Renal pelvis (tissue), 4 donors: ENCODE data around the gene CCDC148. TPM values are rescaled to one million over a fixed set of nuclear protein-coding genes. Genes with fewer than 3 reads are reported as not detected.
"Not testable (repeated sequence)": the region's sequence is repeated elsewhere in the genome, so short reads cannot be mapped to it uniquely, and the experiment has no call there.

Source experiments
- DNase-seq: peaks from one replicate; pipeline ENCODE4 v3.0.0-alpha.2; 2013
- polyA plus RNA-seq, 3 donors: library from polyadenylated mRNA; unstranded; fragments of 120-200 nt; gene quantifications; one replicate each; pipeline ENCODE4 v1.2.1, GENCODE V29; 2013; ENCODE audit not compliant: insufficient read length in 3 of 3

CCDC148 gene
- polyA plus RNA-seq, 3 donors = 7.3 to 12.8 (median 11.1) TPM

GRCh38 chr2:158484892-158485556, 28.5 kb upstream of the CCDC148 start:
- DNase-seq = no peak

DNA sequence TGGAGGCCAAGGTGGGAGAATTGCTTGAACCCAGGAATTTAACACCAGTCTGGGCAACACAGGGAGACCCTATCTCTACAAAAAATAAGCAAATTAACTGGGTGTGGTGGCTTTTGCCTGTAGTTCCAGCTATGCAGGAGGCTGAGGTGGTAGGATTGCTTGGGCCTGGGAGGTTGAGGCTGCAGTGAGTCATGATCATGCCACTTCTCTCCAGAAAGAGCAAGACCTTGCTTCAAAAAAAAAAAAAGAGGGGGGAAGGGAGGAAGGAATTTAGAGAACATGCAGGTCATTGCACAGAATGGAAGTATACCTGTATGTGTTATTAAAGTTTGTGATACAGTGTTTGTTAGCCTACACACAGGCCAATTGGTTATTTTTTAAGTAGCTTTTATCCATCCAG, 26.0 kb upstream of the CCDC148 start:
- no peak for DNase-seq

GRCh38 chr2:158481116-158481515, 24.6 kb upstream of the CCDC148 start:
- no peak for DNase-seq

DNA sequence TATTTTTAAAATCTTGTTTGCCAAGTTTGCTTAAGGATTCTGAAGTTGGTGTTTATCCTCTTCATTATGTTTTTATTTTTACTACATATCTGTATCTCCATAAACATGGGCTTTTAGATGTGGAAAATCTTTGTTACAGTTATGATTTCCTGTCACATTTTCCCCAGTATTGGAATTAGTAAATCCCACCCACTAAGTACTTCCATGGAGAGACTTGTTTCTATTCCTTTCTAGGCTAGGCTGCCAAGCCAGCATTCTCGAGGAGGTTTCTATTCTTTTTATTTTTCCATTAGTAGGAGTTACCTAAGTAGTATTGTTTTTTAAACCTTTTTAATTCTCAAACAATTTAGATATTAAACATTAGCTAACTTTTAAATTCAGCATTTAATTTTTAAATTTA, 22.3 kb upstream of the CCDC148 start:
- DNase-seq = no peak

DNA sequence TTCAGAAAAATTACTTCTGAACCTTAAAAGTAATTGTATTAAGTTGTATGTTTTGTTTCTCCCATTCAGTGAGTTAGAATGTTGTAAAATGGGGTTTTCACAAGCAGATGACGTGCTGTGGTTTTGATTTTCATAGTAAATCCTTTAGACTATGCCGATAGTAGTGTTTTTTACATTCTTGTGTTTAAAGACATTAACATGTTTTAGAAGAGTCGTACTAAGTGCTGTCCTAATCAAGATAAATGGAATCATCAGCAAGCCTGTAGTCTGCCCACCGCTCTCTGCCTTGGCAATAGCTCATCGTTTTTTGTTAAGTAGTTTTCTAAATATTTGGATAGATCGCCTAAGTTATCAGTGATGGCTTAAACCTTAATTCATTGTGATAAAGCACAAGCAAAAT, 21.7 kb upstream of the CCDC148 start:
- no peak for DNase-seq

- DNase-seq = no peak
These were observed 20.6 kb upstream of the CCDC148 start for GRCh38 chr2:158477202-158477601.

- not testable (repeated sequence) for DNase-seq
These were observed 18.0 kb upstream of the CCDC148 start for GRCh38 chr2:158474526-158475011.

DNA sequence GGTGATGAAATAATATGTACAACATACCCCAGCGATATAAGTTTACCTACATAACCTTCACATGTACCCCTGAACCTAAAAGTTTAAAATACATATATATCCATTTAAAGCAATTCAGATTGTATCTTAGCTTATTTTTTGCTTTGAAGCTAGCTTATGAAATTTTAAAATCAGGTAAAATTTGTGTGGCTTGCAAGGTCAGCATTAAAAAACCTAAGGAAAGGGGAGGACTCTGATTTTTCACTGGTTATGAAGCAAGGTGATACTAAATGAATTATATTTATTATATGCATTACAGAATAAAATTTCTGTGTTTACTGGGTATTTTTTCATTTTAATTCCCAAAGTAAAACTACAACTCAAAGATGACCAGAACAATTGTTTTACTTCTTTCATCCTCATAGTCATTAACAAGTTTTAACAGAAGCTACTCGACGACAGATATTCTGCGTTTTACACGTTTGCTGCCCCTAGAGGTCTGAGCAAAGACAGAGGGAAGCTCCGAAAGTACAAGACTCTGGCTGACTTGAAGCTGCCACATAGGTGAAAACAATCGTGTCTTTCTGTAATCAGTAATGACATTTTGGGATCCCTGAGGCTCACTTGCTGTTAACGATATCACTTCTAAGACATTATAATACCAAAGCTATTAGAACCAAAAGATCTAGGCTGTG, 17.3 kb upstream of the CCDC148 start:
- no peak for DNase-seq

DNA sequence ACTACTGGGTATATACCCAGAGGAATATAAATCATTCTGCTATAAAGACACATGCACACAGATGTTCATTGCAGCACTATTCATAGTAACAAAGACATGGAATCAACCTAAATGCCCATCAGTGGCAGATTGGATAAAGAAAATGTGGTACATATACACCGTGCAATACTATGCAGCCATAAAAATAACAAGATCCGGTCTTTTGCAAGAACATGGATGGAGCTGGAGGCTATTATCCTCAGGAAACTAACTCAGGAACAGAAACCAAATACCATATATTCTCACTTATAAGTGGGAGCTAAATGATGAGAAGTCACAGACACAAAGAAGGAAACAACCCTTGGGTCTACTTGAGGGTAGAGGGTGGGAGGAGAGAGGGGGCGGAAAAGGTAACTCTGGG, 16.7 kb upstream of the CCDC148 start:
- not testable (repeated sequence) for DNase-seq

GRCh38 chr2:158472829-158473228, 16.3 kb upstream of the CCDC148 start:
- DNase-seq = not testable (repeated sequence)

DNA sequence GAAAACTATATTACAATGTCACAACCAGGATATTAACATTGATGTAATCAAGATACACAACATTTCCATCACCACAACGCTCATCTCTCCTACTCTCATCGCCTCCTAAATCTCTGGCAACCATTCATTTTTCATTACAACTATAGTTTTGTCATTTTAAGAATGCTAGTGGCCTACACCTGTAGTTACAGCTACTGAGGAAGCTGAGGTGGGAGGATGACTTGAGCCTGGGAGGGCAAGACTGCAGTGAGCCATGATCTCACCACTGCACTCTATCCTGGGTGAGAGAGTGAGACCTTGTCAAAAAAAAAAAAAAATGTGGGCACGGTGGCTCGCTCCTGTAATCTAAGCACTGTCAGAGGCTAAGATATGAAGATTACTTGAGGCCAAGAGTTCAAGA, 10.7 kb upstream of the CCDC148 start:
- DNase-seq = no peak

- DNase-seq = no peak
These were observed 8.1 kb upstream of the CCDC148 start for GRCh38 chr2:158464426-158465281.

DNA sequence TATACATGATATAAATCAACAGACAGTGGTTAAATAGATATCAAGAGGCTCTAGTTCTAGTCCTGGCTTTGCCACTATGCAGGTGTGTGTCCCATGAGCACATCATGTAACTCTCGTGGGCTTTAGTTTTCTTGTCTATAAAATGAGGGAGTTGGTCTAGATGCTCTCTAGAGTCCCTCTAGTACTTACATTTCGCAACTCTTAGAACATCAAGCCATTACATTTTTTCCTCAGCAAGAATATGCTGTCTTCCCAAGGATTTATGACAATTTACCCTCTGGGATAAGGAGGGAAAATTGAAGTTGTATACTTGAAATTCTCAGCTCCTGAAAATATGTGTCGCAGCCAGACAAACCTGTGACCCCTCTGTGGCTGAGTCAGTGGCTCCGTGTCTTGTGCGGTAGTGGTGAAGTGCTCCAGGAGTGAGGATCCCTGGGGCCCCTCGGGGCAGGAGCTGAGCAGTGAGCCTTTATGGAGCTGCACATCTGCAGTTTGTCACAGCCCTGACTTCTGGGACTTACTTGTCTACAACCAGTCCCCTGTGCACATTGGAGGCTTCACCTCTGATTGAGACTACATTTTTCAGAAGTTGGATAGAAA, 7.0 kb upstream of the CCDC148 start:
- DNase-seq = no peak

DNA sequence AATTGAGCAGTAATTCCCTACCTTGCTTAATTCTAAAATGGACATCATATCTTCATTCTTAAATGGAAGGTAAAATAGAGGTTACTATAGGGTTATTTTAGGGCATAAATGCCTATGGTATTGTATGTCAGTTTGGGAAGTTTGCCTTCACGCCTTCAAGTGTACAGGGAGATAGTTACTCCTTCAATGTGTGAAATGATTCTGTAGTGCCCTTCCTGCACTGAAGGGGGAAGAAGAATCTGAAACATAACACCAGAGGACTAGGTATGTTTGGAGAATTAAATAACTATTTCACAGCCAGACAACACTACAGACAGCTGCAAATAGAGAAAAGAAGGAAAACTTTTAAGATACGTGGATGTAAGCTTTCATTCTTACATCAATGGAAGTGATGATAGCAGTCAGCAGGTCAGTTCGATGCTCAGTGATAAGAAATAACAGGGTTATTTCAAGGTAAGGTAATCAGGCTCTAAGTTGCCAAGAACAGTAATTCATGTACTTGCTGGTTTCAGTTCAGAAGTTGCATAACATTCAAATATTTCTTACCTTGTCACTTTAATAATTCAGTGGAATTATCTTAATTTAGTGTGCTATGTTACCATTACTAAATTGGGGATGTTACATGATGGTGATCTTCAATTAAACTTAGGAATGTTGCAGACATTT, 4.2 kb upstream of the CCDC148 start:
- no peak for DNase-seq

DNA sequence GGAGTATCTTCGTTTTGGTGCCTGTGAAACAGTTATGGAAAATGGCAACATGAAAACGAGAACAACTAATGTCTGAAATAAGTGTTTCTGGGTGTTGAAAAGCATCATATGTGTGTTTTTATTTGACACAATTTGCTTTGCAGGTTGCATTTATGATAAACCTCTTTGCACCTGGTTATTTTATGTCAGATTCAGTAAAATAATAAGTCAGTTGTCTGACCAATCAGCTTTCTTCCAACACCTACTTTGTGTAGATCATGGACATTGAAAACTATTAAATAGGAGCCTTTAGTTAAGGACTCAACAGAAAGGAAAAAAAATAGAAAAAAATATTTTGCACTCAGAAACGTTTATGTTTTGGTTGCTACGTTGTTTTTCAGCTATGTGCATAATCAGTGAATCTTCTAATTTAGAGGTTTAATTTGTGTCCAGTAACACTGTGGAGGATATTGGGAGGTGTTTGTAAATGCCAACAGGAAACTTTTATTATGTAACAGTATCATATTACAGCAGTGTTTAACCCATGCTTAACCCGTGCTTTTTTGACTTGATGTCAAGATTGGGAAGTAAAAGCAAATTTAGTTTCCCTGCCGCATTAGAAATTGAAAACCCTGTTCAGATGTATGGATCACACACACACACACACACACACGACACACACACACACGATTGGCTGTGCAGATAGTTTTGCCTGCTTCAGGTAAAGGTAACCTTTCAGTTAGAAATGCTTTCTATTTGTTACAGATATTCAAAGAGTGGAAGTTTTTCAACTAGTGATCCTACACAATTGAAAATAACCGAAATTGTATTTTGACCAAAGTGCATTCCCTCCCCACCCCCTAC, 2.8 kb upstream of the CCDC148 start:
- no peak for DNase-seq

DNA sequence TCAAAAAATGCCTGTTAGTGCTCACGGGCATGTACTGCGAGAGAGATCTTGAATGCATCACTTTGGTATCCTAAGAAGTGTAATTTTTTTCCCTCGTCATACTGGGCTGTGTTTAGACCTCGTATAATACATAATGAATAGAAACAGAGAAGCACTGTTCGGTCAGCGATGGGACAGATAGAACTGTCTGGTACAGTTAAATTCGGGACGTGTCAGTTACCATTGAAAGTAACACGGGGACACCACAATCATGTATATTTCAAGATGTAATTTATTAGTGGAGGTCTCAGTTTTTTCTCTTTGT, 2.0 kb upstream of the CCDC148 start:
- DNase-seq = no peak

DNA sequence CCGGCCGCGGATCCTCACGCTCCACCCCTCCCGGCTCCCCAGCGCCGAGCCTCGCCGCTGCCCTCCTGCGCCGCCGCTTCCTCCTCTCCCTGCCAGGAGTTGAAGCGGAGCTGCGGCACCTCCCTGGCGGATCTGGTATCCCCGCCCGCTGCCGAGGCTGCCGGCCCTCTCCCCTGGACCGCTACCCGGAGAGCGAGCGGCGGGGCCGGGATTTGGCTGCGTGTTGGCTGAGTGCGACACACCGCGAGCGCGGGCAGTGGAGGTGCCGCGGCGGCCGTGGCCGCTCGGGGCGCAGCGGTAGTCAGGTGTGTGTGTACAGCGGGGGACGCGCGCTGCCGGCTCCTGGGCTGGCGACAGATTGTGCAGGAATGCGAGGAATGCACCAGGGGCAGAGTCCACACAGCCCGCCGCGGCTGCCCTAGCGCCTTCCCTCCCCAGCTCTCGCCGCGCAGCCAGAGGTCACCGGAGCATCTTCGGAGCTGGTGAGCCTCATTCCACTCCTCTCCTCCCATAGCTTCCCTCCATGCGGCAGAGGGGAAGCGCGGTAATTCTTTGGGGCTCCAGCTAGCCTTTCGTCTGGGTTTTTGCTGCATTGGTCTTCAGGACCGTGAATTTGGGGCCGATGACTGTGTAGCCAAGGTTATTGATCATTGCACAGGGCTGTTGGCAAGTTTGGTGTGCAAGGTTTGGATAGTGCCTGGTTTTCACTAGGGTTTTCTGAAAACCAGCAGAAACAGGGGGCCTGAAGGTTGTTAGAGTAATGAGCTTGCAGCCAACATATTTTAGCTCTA, 1.5 kb upstream of the CCDC148 start:
- DNase-seq = peak; percentile 91

DNA sequence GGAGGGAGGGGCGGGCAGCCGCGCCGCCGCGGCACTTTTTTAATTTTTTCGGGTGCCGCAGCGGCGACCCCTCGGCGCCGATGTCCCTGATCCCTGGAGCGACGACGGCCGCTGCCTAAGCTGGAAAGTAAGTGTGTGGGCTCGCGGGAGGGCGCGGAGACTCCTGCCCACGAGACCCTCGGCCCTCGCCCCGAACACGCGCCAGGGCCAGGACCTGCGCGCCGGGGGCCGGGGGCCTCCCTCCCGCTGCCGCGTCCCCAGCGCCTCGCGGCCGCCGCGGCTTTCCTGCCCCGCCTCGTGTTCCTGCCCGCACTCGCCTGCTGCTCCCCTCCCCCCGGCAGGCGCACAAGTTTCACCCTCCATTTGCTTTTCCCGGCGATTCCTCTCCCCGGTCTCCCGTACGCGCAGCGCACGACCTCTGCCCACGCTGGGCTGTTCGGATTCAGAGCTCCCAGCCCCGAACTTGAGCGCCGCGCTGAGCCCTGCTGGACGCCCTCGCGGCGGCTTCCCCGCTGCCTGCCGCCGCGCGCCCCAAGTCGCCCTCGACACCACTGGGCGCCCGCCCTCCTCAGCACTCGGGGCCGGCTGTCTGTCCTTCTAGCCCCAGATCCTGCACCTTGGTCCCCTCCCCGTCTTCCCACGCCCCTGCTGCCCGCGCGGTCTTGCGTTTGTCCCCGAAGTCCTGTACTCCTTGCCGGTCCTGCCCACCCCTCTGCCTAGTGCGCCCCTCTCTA, 706 bp upstream of the CCDC148 start:
- DNase-seq = peak; percentile 66

GRCh38 chr2:158443606-158444005, 12.9 kb downstream of the CCDC148 start:
- DNase-seq = no peak
